ENCODE results near the gene ICAM3. TPM values are rescaled to one million over a fixed set of nuclear protein-coding genes. Genes with fewer than 3 reads are reported as not detected.

The ICAM3 gene
- total and polyA plus RNA-seq, 10 of the 15 experiments (the other 5 are each of a cell fraction or from before 2014, with no cell fraction given) = 5.5 to 152 (median 90.7) TPM

- TF ChIP-seq MTA2 (IDR thresholded peaks at IDR 0.05; ENCODE audit: low read depth) = no peak
- TF ChIP-seq NR2F1 (conservative IDR thresholded peaks at IDR 0.05) = no peak
- no peak; the same call in 1 of the 2 replicates for TF ChIP-seq EED (IDR thresholded peaks at IDR 0.05; ENCODE audit: low read depth)
- TF ChIP-seq ZSCAN29 (IDR thresholded peaks at IDR 0.05) = no peak
- 0 out of 2 replicates have a peak, but pooled peaks have one; percentile 31 for TF ChIP-seq CREM (IDR thresholded peaks at IDR 0.05; ENCODE audit: low read depth)
- no peak for TF ChIP-seq CBX5 (IDR thresholded peaks at IDR 0.05; ENCODE audit: low read depth)
- TF ChIP-seq STAT3 (IDR thresholded peaks at IDR 0.05; ENCODE audit: low read depth, low read length) = no peak
- peak; percentile 91 for TF ChIP-seq BCL3 (IDR thresholded peaks at IDR 0.05; ENCODE audit: borderline replicate concordance, insufficient read depth, low read depth, low read length, poor library complexity, severe bottlenecking)
- no peak for TF ChIP-seq HDAC2 (IDR thresholded peaks at IDR 0.05)
- no peak for TF ChIP-seq NR2C2 (IDR thresholded peaks at IDR 0.05; ENCODE audit: borderline replicate concordance, control insufficient read depth, insufficient read length, low read depth)
- peak; percentile 33 for TF ChIP-seq SIX5 (IDR thresholded peaks at IDR 0.05; ENCODE audit: low read depth, low read length, severe bottlenecking)
- TF ChIP-seq BACH1 (IDR thresholded peaks at IDR 0.05; ENCODE audit: borderline replicate concordance) = peak; percentile 63; the same call in 1 of the 2 replicates
- TF ChIP-seq BCLAF1 (IDR thresholded peaks at IDR 0.05) = no peak
- TF ChIP-seq IKZF2 (IDR thresholded peaks at IDR 0.05) = no peak
- peak; percentile 87; the same call in 1 of the 2 replicates for TF ChIP-seq ZBED1 (IDR thresholded peaks at IDR 0.05; ENCODE audit: borderline replicate concordance)
- TF ChIP-seq STAT1 (conservative IDR thresholded peaks at IDR 0.05) = no peak
- TF ChIP-seq ZNF687 (IDR thresholded peaks at IDR 0.05) = no peak
- TF ChIP-seq RAD21 (IDR thresholded peaks at IDR 0.05; ENCODE audit: insufficient read depth, low read depth, low read length) = no peak
- TF ChIP-seq FOXM1 (IDR thresholded peaks at IDR 0.05; ENCODE audit: low read depth, low read length) = no peak
- TF ChIP-seq SUZ12 (IDR thresholded peaks at IDR 0.05; ENCODE audit: unreplicated experiment) = no peak
- no peak for TF ChIP-seq RFX5 (IDR thresholded peaks at IDR 0.05; ENCODE audit: low read depth, low read length)
Observed at GRCh38 chr19:10315335-10316214, 23.8 kb downstream of the ICAM3 start, which contains the start of gene FDX2 (continued).
